Left cardiac atrium (tissue), 4 donors: ENCODE measurements around the gene MS4A18. TPM values are rescaled to one million over a fixed set of nuclear protein-coding genes. Genes with fewer than 3 reads are reported as not detected.
"Not testable (repeated sequence)": the region's sequence is repeated elsewhere in the genome, so short reads cannot be mapped to it uniquely, and the experiment has no call there.

Experiments
- ATAC-seq, 2 donors: fragments of 200-7000 bp; cut with Tn5 transposase; one replicate each; pipeline ENCODE4 v1.9.1; 2020; ENCODE audit warnings: mild to moderate bottlenecking in 2 of 2, moderate library complexity in 2 of 2
- DNase-seq: peaks from one replicate; pipeline ENCODE4 v3.0.0-alpha.2; 2020
- intact Hi-C, 2 donors: fragments of 100-400 bp; cut with DNase I; formaldehyde crosslinking; loops; one replicate each; pipeline versions ENCODE4 v1.14.1 to v1.15.1; 2022 to 2023
- total RNA-seq, 2 donors: library from RNA; stranded (reverse); fragmentation: NEBNext Ultra II Directional; extraction: Animal tissue kit (Norgen Biotek cat#: 25700); gene quantifications; one replicate each; pipeline ENCODE4 v1.2.1, GENCODE V29; 2021
- donor health status: DM: no; HTN: yes; CAD: no.
- donor health status: DM: no; HTN: yes; CAD: no; lungs with severe emphysema.
- donor health status: DM: yes; HTN: yes; CAD: no.
- donor health status: Dilated cardiomyopathy.

Gene MS4A18
- total RNA-seq, 2 donors from 2014 or later = not detected

DNA sequence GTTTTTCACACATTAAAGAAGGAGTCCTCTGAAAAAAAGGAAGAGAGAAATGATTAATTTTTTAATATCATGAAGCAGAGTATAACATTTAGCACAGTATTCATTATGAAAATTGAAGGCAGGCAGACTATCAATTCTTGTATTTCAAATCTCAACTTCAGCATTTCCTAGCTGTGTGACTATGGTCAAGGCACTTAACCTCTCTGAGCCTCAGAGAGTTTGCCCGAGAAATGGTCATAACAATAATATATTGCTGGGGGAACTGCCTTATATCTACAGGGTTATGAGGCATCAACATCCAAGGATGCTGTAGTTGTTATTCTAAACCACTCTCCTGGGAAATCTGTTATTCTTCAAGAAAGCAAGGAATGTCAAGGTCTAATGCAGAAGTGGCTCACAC lies 1.1 kb downstream of the MS4A18 start:
- no peak for DNase-seq
- ATAC-seq = no peak
- intact Hi-C loops = no loop called here

- intact Hi-C loops = no loop called here
- no peak for ATAC-seq
- no peak for DNase-seq
Observed at GRCh38 chr11:60731586-60731985, 7.1 kb downstream of the MS4A18 start.

DNA sequence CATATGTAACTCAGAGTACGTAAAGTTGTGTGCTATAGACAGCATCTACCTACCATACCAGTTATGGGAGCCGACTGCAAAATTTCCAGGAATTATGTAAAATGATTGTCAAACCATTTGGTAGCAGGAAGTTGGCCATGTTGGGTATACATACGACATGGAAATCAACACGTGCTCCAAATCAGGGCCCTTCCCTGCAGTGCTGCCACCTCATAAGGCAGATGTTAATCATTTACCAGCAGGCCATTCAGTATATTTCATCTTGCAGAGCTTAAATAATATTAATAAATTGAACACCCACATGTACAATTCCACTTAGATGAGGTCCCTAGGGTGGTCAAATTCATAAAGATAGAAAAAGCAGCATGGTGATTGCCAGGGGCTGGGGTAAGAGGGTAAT lies 9.8 kb downstream of the MS4A18 start:
- ATAC-seq = no peak
- intact Hi-C loops = no loop called here
- DNase-seq = no peak

DNA sequence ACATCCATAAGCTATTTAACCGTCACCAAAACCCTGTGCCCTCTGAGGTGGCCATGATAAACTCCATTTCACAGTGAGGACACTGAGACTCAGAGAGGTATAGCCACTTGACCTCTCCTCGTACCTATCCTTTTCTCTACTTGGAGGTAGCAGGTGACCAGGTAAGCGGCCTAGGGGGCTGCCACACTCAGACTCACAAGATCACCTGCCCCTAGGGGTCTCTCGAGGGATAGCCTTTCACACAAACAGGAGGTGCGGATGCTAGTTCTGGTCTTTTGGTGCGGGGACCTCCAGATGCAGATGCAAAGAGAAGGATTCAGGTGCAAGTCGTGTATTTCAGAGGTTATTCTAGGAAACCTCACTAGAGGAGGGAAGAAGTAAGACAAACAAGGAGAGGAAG lies 14.6 kb downstream of the MS4A18 start:
- DNase-seq (no peak), ATAC-seq (no peak)
- intact Hi-C loops = no loop called here

- DNase-seq = no peak
- intact Hi-C loops = no loop called here
- no peak for ATAC-seq
Observed at GRCh38 chr11:60740573-60740972, 16.1 kb downstream of the MS4A18 start.

DNA sequence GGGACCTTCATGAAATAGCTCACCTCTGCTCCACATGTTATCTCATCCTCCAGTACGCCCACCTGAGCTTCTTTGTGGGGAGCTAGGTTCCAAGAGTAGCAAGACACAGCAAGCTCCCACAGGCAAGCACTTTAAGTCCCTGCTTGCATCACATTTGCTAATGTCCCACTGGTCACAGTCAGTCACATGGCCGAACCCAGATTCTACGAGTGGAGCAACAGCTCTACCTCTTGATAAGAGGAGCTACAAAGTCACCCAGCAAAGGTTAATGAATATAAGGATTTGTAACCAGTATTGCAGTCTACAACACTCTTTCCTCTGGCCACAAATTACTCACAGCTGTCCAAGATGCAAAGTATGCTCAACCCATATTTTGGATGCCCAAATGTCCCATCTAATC lies 16.9 kb downstream of the MS4A18 start:
- DNase-seq (no peak), ATAC-seq (no peak)
- intact Hi-C loops = no loop called here

DNA sequence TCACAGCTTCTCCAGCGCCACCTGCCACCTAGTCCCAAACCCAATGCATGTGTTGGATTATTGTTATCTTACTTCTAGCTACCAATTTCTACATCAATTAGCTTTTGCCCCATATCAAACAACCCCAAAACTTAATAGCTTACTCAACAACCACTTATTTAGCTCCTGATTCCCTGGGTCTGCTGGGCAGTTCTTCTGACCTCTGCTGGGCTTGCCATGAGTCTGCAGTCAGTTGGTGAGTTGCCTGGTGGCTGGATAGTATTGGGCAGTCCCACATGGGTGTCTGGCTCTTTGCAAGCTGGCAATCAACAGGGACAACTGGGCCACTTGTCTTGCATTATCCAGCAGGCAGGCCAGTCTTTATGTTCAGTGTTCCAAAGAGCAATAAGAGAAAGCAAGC lies 18.5 kb downstream of the MS4A18 start:
- intact Hi-C loops = no loop called here
- no peak for ATAC-seq

DNA sequence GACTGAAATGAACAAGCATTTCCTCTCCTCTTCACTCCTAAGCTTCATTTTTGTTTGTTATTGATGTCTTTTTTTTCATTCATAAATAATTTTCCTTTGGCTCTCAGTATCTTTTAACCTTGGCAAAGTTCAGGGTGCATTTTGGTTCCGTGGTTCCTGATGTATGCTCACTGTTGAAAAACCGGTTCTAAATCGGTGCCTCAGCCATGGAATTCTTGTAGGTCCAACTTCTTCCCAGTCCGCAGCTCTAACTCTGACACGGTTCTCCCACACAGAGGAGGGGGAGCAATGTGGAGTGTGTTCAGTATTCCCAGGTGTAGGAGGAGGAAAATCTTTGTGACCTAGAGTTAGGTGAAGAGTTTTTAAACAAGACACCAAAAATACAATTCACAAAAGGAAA lies 19.6 kb downstream of the MS4A18 start:
- no peak for DNase-seq
- intact Hi-C loops = no loop called here
- no peak for ATAC-seq

More for the DNA sequence above, 18.5 kb downstream of the MS4A18 start:
- no peak for DNase-seq

- ATAC-seq (no peak), DNase-seq (no peak)
- intact Hi-C loops = no loop called here
Observed at GRCh38 chr11:60747359-60747873, 22.9 kb downstream of the MS4A18 start.

DNA sequence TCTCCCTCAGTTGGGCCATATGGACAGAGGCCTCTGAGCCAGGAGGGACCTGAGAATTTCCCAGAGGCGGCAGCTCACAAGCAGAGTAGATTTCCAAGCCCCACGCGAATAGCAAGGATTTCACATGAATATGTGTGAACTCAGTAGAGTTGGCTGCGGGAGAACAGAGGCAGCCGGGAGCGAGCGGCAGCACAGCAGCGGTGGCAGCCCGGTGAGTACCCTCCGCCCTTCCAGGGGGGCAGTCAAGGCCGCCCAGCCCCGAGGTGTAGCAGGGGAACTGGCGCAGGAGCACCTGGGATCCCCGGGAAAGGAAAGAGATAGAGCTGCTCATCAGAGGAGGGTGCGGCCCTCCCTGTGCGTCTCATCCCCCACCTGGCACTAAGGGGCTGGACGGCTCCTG lies 23.7 kb downstream of the MS4A18 start:
- DNase-seq = no peak
- intact Hi-C loops = no loop called here
- ATAC-seq = no peak

GRCh38 chr11:60748821-60749220 lies 24.3 kb downstream of the MS4A18 start:
- intact Hi-C loops = no loop called here

DNA sequence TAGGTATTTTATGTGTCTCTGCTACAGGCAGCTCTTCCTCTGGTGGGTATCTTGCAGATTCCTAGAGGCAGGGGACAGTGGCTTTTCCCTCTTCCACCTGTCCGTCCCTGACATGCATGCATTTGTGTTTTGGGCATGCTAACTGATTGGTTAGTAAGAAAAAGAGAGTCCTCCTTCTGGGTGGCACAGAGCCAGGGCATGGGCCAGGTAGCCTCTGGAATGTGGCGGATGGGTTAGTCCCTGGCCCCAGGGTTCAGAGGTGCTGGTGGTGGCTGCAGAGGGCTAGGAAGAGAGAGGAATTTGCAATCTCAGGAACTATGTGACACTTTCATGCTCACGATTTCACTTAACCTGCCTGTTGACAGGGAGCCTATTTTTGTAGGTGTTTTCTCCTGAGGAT lies 26.4 kb downstream of the MS4A18 start:
- intact Hi-C loops = no loop called here
- ATAC-seq (no peak), DNase-seq (no peak)

More at GRCh38 chr11:60748821-60749220, 24.3 kb downstream of the MS4A18 start:
- ATAC-seq (no peak), DNase-seq (no peak)

GRCh38 chr11:60753309-60753708 lies 28.8 kb downstream of the MS4A18 start:
- DNase-seq = no peak

DNA sequence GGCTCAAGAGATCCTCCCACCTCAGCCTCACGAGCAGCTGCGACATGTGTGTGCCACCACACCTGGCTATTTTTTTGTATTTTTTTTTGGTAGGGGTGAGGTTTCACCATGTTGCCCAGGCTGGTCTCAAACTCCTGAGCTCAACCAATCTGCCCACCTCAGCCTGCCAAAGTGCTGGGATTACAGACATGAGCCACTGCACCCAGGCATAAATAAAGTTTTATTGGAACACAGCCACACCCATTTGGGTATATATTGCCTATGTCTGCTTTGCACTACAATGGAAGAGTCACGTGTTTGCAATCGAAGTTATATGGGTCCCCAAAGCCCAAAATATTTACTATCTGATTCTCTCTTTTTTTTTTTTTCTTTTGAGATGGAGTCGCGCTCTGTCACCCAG lies 30.4 kb downstream of the MS4A18 start:
- intact Hi-C loops = no loop called here
- ATAC-seq = no peak

More at GRCh38 chr11:60753309-60753708, 28.8 kb downstream of the MS4A18 start:
- intact Hi-C loops = no loop called here
- no peak for ATAC-seq

DNA sequence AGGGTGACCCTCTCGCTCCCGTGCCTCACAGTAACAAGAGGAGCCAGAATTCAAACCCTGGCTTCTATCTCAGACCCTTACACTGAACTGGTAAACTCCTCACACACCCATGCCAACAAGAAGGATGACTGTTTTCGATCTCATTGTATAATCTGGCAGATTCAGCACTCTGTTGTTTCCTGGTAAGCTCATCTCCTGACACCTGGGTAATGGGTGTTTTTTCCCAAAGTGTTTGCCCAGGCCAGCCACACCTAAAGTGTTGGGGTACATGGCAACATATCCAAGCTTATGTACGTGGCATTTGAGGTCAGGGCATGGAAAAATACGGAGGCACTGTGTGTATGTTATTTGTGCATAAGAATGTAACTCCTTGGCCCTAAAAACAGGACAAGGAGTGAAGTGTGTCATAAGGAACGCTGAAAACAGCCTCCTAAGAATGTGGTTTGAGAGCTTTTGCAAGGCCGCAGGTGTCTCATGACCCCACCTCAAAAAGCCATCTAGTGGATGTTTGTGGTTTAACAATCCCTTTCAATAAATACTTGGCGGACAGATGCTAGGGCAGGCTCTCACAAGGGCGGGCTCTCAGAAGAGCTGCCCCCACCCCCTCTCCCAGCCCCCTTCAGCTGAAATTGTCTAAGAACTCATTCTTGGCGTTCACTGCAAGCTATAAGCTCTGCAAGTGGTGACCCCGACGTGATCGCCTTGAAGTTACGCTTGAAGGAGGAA lies 31.9 kb downstream of the MS4A18 start, which contains the start of gene MS4A15:
Gene MS4A15 (plus strand): TSS at position 561 of the 726 bp plus-strand sequence. CDS start 6,867 bp downstream, outside the sequence.
- intact Hi-C loops = no loop called here
- ATAC-seq = no peak
- no peak for DNase-seq

More for the DNA sequence above, 30.4 kb downstream of the MS4A18 start:
- no peak for DNase-seq

GRCh38 chr11:60757231-60757800 lies 32.8 kb downstream of the MS4A18 start:
- intact Hi-C loops = no loop called here
- ATAC-seq (no peak), DNase-seq (no peak)

DNA sequence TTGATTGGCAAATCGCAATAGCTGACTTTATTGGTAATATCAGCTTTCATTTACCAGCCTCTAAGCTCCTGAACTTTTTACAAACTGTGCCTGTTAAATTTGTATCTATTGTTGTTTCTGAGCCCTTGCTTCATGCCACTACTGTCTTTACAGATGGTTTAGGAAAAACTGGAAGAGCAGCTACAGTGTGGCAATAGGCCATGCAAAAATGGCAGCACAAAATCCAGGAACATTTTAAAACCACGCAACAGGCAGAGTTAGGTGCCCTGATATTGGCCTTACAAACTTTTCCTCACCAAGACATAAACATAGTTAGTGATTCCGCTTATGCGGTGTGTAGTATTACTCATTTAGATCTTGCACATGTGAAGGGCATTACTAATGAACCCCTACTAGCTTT lies 34.2 kb downstream of the MS4A18 start:
- intact Hi-C loops, ATAC-seq, DNase-seq: not testable (repeated sequence)

DNA sequence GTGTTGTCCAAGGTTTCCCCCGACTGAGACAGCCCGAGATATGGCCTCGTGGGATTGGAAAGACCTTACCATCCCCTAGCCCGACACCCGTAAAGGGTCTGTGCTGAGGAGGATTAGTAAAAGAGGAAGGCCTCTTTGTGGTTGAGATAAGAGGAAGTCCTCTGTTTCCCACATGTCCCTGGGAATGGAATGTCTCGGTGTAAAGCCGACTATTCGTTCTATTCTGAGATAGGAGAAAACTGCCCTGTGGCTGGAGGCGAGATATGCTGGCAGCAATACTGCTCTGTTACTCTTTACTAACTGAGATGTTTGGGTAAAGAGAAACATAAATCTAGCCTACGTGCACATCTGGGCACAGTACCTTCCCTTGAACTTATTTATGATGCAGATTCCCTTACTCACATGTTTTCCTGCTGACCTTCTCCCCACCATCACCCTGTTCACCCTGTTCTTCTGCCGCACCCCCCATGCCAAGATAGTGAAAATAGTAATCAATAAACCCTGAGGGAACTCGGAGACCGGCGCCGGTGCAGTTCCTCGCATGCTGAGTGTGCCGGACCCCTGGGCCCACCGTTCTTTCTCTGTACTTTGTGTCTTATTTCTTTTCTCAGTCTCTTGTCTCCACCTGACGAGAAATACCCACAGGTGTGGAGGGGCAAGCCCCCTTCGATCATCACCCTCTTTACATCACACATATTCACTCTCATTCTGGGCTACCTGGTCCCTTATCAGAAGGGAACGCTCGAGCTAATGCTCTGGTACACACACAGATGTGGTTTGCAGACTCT lies 35.1 kb downstream of the MS4A18 start:
- DNase-seq, intact Hi-C loops, ATAC-seq: not testable (repeated sequence)

DNA sequence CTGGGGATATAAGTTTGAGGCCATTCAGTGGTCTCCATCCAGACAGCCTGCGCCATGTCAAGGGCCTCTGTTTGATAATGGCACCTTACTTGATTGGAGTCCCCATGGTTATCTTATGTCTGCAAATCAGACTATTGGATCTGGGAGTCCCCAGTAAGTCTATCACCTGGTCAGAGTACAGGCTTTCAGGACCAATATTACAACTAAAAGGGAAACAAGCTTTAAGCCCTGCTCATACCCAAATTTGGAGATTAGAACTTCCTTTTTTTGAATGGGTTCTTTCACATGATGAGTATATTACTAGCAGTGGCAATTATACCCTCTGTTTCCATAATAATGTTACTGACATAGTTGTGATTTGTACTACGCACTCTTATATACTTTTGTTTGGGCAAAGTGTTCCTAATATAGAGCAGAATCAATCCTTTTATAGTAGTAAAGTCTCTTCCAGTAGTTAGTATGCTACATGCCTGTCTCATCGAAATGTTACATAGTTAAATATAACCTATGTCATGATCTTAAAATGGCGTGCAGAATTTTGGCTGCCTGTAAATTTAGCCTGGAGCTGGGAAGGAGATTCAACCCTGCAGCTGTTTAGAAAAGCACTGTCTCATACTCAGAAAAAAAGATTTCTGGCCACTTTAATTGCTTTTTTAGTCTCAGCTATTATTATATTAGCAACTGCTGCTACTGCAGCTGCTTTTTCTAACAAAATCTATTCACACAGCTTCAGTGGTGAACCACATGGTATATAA lies 37.1 kb downstream of the MS4A18 start:
- intact Hi-C loops = no loop called here
- no peak for DNase-seq
- no peak for ATAC-seq
